ENCODE results near the gene DNAJB8.

DNA sequence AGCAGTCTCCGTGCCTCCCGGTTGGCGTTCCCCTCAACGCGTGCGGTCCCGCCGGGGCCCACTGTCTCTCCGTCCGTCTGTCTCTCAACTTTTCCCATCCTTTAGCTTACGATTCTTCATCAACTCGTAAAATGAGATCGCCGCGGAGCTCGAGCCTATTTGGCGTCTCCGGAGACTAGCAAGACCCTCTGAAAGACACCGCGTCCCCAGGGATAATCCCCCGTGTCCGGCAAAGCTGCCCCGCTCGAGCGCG lies 22.9 kb upstream of the DNAJB8 start:
- TF ChIP-seq NFRKB (IDR thresholded peaks at IDR 0.05) = no peak
- TF ChIP-seq SUZ12 (IDR thresholded peaks at IDR 0.05) = no peak
- no peak for TF ChIP-seq ELF4 (IDR thresholded peaks at IDR 0.05)
